IPS-20b (cell line): ENCODE measurements around the gene PHF11.
"Not testable (repeated sequence)": the region's sequence is repeated elsewhere in the genome, so short reads cannot be mapped to it uniquely, and the experiment has no call there.

Experiments used
- H3K27ac ChIP-seq: one replicate; pipeline ENCODE4 v1.5.1; 2013; ENCODE audit warnings: low read length
- H3K27me3 ChIP-seq: 2 replicates; pipeline ENCODE4 v1.6.1; 2013; ENCODE audit warnings: mild to moderate bottlenecking, low read length, inconsistent platforms; ENCODE audit not compliant: insufficient read depth
- H3K36me3 ChIP-seq: 2 replicates; pipeline ENCODE4 v1.6.1; 2013; ENCODE audit warnings: low read depth, mild to moderate bottlenecking, inconsistent platforms, low read length, moderate library complexity; ENCODE audit not compliant: insufficient read depth
- H3K4me1 ChIP-seq: 2 replicates; pipeline ENCODE4 v1.6.1; 2013; ENCODE audit warnings: mild to moderate bottlenecking, control low read depth, inconsistent platforms, low read length, moderate library complexity; ENCODE audit not compliant: insufficient read depth
- H3K4me3 ChIP-seq: 2 replicates; pipeline ENCODE4 v1.5.1; 2013; ENCODE audit warnings: mild to moderate bottlenecking, low read length, inconsistent platforms
- H3K9ac ChIP-seq: 2 replicates; pipeline ENCODE4 v1.6.1; 2013; ENCODE audit warnings: low read depth, mild to moderate bottlenecking, inconsistent platforms, low read length, moderate library complexity
- H3K9me3 ChIP-seq: 2 replicates; pipeline ENCODE4 v1.6.1; 2013; ENCODE audit warnings: mild to moderate bottlenecking, low read depth, low read length, inconsistent platforms; ENCODE audit not compliant: insufficient read depth

The PHF11 gene

DNA sequence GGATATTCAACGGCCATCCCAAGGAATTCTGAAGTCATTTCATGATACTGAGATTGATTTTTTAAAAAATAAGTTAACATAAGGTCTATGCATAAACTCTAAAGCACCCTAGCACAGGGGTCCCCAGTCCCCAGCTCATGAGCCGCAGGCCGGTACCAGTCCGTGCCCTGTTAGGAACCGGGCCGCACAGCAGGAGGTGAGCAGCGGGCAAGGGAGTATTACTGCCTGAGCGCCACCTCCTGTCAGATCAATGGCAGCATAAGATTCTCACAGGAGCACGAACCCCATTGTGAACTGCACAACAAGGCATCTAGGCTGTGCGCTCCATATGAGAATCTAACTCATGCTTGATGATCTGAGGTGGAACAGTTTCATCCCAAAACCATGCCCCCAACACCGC lies 58.6 kb downstream of the PHF11 start:
- no peak overlapping the region for H3K9ac ChIP-seq
- no peaks in the 10 kb centered on the region for H3K27me3 ChIP-seq
- H3K9me3 ChIP-seq = no peaks in the 10 kb centered on the region
- H3K4me1 ChIP-seq = no peaks in the 10 kb centered on the region
- H3K27ac ChIP-seq = no peak overlapping the region
- no peak overlapping the region for H3K4me3 ChIP-seq
- H3K36me3 ChIP-seq = peaks cover 65% of the 10 kb centered on the region

DNA sequence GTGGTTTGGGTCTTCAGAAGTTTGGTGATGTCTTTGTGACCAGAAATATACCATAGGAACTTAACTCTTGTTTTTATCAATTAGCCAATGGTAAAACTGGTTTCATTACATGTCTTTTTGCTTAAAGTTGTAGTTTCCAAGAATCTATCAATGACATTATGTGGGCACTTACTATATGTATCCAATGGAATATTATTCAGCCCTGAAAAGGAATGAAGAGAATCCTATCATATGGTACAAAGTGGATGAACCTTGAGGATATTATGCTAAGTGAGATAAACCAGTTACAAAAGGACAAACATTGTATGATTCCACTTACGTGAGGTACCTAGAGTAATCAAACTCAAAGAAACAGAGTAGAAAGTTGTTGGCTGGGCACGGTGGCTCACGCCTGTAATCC lies 63.3 kb downstream of the PHF11 start:
- no peak overlapping the region for H3K9ac ChIP-seq
- H3K36me3 ChIP-seq = peaks cover 61% of the 10 kb centered on the region
- H3K4me1 ChIP-seq = no peaks in the 10 kb centered on the region
- no peak overlapping the region for H3K4me3 ChIP-seq
- no peaks in the 10 kb centered on the region for H3K9me3 ChIP-seq
- H3K27me3 ChIP-seq = no peaks in the 10 kb centered on the region
- H3K27ac ChIP-seq = no peak overlapping the region

DNA sequence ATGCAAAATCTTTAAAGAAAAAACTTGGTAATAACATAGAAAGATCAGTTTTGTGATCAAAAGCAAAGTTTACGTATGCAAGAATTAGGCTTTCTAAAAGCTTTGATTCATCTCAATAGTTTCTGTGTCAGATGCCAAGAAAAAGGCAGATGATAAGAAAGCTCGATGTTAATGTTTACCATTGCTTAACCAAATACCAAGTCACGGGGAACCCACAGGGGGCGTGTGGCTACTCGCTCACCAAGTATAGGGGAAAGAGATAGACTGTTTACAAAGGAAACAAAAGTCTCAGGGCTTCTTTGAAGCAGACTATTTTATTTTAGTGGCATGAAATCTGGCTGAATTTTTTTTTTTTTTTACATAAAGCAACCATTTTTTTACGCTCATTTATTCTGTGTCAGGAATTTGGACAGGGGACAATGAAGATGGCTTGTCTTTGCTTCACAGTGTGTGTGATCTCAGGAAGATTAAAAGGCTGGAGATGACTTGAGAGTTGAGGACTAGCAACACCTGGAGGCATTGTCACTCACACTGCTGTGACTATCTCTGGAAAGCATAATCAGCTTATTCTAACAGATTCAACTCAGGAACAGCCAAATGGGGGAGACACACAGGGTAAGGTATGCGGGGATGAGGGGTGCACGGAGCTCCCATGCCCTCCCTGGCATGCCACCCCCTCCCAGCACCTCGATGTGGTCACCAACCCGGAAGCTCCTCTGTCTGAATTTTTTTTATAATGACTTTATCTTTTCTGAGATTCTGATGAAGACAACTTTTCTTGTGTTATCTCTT lies 64.7 kb downstream of the PHF11 start:
- no peaks in the 10 kb centered on the region for H3K4me1 ChIP-seq
- H3K27me3 ChIP-seq = no peaks in the 10 kb centered on the region
- no peaks in the 10 kb centered on the region for H3K9me3 ChIP-seq
- no peak overlapping the region for H3K9ac ChIP-seq
- H3K27ac ChIP-seq = no peak overlapping the region
- no peak overlapping the region for H3K4me3 ChIP-seq
- H3K36me3 ChIP-seq = peaks cover 53% of the 10 kb centered on the region

DNA sequence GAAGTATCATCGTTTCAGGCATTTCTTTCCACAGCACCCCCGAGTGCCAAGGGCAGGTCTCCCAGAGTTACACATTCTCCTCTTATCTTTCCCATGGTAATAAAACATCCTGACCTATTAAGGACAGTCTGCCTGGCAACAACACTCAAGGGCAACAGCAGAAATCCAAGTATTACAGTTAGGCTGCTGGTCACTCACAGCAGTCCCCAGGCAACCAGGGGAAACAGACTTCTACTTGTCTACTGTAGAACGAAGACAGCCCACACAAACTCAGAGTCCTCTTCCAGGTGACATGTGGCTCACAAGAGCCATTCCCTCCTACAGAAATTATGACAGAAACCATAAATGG lies 65.3 kb downstream of the PHF11 start:
- Histone ChIP-seq H3K4me1 (no peaks in the 10 kb centered on the region), H3K9me3 (no peaks in the 10 kb centered on the region), H3K36me3 (peaks cover 48% of the 10 kb centered on the region), H3K4me3 (no peak overlapping the region), H3K9ac (no peak overlapping the region), H3K27ac (no peak overlapping the region), H3K27me3 (no peaks in the 10 kb centered on the region)

DNA sequence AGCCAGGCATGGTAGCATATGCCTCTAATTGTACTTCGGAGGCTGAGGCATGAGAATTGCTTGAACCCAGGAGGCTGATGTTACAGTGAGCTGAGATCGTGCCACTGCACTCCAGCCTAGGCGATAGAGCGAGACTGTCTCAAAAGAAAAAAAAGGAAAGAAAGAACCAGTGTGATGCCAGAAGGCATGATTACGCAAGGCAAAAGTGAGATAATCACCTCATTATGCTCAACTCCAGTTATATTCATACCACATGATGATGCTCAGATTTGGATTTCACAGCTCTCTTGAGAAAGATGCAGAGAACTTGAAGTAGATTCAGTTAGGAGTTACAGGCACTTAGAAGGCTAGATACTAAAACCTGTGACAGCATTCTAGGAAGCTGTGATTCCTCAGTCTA lies 67.8 kb downstream of the PHF11 start:
- Histone ChIP-seq H3K27ac (no peak overlapping the region), H3K9ac (no peak overlapping the region), H3K36me3 (peaks cover 45% of the 10 kb centered on the region), H3K27me3 (no peaks in the 10 kb centered on the region), H3K4me1 (no peaks in the 10 kb centered on the region), H3K9me3 (no peaks in the 10 kb centered on the region), H3K4me3 (no peak overlapping the region)

DNA sequence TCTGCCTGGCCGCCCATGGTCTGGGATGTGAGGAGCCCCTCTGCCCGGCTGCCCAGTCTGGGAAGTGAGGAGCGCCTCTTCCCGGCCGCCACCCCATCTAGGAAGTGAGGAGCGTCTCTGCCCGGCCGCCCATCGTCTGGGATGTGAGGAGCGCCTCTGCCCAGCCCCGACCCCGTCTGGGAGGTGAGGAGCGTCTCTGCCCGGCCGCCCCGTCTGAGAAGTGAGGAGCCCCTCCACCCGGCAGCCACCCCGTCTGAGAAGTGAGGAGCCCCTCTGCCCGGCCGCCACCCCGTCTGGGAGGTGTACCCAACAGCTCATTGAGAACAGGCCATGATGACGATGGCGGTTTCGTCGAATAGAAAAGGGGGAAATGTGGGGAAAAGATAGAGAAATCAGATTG lies 69.7 kb downstream of the PHF11 start:
- not testable (repeated sequence) for H3K4me3 ChIP-seq, H3K9ac ChIP-seq, H3K27me3 ChIP-seq, H3K27ac ChIP-seq, H3K4me1 ChIP-seq, H3K9me3 ChIP-seq
- peaks cover 25% of the 10 kb centered on the region for H3K36me3 ChIP-seq

DNA sequence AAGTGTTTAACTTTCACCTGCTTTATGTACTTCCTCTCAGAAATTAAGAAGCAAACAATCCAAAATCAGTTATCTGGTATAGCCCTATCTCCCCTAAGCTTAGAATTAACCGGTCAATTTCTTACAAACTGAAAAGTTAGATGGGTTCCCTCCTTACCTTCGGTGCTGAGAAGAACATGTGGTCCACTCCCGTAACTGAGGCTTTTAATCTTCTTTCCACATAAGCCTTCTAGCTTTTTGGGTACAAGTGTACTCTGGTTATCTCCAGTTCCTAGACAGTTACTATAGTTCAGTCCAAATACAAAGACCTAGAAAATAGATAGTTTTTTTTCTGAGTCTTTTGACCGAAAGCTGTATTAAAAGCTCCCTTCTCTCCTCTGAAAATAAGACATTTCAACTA lies 70.7 kb downstream of the PHF11 start:
- Histone ChIP-seq H3K4me3 (no peak overlapping the region), H3K27me3 (no peaks in the 10 kb centered on the region), H3K27ac (no peak overlapping the region), H3K9me3 (no peaks in the 10 kb centered on the region), H3K36me3 (peaks cover 19% of the 10 kb centered on the region), H3K9ac (no peak overlapping the region), H3K4me1 (no peaks in the 10 kb centered on the region)

DNA sequence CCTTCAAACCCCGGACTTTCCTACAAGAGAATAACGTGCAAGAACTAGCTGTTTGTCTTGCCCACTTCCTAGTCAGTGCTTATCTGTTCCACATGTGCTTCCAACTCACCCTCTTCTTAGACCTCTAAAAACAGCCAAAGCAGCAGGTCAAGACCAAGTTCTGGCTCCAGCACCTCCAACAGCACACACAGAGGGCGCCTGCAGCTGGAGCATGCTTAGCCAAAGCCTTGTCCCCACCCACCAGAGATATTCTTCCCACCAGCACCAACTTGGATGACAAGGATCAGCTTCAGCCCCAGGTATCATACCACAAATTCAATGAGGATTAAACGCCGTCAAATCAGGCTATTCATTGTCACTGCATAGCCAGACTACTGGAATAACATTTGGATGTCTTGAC lies 71.7 kb downstream of the PHF11 start:
- no peaks in the 10 kb centered on the region for H3K27me3 ChIP-seq
- H3K9ac ChIP-seq = no peak overlapping the region
- no peak overlapping the region for H3K27ac ChIP-seq
- H3K36me3 ChIP-seq = peaks cover 21% of the 10 kb centered on the region
- no peaks in the 10 kb centered on the region for H3K4me1 ChIP-seq
- H3K4me3 ChIP-seq = no peak overlapping the region
- H3K9me3 ChIP-seq = no peaks in the 10 kb centered on the region

DNA sequence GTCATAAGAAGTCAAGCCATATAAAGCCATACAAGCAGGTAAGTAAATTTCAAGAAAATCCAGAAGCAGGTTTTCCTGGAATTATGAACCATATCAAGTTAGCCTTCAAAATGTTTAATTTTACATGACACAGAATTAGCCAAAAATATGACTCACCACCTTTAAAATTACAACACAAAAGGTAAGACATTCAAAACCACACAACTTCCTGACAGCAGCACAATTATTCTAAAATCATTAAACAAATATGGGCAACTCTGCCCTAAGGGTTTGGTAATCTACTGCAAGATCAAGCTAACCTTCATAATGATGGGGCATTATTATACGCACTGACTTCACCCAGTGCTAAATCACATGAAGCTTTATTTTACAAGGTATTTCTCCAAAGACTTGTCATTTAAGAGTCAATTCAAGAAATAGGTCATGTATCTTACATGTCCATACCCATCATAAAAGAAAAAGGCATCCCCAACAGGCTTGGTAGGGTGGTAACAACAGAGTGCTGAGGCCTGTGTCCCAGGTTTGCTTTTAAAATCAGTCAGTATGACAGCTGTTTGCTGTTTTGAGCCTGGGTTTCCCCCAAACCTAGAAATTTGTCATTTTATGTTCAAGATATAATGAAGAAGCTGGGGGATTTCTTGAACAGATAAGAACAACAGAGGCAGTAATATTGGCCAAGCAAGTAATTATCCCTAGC lies 74.4 kb downstream of the PHF11 start:
- H3K4me3 ChIP-seq = no peak overlapping the region
- H3K9ac ChIP-seq = no peak overlapping the region
- no peaks in the 10 kb centered on the region for H3K4me1 ChIP-seq
- H3K27me3 ChIP-seq = no peaks in the 10 kb centered on the region
- no peaks in the 10 kb centered on the region for H3K9me3 ChIP-seq
- H3K27ac ChIP-seq = no peak overlapping the region
- H3K36me3 ChIP-seq = peaks cover 16% of the 10 kb centered on the region

DNA sequence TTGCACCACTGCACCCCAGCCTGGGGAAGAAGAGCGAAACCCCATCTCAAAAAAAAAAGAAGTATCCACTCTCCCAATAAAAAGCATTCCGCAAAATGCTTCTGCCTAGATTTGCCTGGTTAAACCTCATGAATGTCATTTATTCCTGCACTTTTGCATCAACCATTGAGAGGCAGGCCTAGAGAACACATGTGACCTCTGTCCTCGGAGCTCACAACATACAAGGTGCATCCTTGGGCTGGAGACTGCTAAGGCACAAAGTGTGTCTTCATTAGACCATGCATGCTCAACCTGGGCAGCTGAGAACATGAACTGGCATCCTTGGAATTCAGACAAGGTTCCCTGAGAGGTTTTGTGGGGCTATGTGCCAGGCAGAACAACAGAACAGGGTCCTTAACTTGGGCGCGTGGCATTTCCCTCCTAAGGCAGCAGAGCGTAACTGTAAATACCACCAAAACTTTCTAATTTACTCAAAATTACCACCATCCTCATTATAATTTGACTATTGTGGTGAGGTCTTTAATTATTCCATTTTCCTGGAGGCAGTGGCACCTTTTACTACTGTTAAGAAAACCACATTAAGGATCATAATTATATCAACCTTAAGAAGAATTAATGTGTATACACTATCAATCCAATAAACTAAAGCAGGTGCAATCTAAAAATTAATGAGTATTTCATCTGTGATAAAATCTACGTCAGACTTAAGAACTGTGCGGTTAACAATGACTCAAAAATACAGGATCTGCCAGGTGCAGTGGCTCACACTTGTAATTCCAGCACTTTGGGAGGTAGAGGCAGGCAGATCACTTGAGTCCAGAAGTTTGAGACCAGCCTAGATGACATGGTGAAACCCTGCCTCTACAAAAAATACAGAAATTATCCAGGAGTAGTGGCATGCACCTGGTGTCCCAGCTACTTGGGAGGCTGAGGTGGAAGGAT lies 75.8 kb downstream of the PHF11 start:
- Histone ChIP-seq H3K36me3 (peaks cover 11% of the 10 kb centered on the region), H3K9ac (no peak overlapping the region), H3K4me3 (no peak overlapping the region), H3K27ac (no peak overlapping the region), H3K27me3 (no peaks in the 10 kb centered on the region), H3K4me1 (no peaks in the 10 kb centered on the region), H3K9me3 (no peaks in the 10 kb centered on the region)
